Activated gamma-delta T cell treated with anti-CD3 and anti-CD28 coated beads, Interleukin-2, amount 50 U/mL, for 16 hours (primary cell): ENCODE data around the gene PC.
"Not testable (repeated sequence)": the region's sequence is repeated elsewhere in the genome, so short reads cannot be mapped to it uniquely, and the experiment has no call there.

Source experiments
- DNase-seq: peaks from one replicate; pipeline ENCODE4 v3.0.0-alpha.2; 2020; ENCODE audit warnings: low read depth

PC gene

DNA sequence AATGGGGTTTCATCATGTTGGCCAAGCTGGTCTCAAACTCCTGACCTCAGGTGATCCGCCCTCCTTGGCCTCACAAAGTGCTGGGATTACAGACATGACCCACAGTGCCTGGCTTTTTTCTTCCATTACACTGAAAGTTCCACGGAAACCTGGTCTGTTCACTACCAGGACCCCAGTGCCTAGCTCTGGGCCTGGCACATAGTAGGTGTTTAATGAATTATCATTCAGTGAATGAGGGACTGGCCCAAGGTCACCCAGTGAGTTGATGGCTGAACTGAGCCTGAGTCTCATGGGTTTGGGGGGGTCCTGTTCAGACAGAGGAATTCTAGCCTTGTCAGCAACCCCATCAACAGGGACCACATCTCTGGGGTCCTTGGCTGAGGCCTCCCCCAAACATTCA lies 20.0 kb upstream of the PC start:
- DNase-seq, result no peak

DNA sequence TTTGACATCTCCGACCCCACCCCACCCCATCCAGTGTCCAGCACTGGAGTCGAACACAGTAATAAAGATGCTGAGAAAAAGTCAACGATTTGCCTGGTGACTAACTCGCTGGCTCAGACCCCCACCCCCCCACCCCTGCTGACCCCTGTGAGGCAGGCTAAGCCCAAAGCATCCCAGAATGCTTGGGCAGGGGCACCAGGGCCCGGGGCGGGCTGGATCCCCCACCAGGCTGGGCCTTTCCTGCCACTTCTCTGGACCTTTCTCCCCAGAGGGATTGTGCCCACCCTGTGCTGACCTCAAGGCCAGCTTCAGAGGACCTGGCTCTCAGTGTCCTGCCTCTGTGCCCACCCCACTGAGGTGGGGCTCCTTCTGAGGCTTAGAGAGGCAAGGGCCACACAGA lies 18.7 kb upstream of the PC start:
- DNase-seq, result no peak

DNA sequence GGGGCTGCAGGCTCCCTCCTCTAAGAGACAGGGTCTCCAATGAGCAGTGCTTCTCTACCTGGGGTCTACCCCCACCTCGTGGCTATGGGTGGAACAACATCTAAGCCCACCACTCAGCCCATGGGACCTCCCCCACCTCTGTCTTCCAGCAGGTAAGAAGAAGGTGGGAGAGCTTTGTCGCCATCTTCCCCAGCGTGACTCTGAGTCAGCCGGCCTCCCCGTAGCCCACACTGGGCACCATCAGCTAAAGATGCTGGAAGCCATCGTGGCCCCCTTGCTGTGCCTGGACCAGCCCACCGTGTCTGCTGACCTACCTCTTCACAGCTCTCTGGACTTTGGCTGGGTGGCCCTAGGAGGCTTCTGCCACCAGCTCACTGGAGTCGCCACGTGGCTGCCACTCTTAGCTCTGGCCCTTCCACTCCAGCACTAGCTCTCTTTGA lies 17.9 kb upstream of the PC start:
- DNase-seq, result no peak

DNA sequence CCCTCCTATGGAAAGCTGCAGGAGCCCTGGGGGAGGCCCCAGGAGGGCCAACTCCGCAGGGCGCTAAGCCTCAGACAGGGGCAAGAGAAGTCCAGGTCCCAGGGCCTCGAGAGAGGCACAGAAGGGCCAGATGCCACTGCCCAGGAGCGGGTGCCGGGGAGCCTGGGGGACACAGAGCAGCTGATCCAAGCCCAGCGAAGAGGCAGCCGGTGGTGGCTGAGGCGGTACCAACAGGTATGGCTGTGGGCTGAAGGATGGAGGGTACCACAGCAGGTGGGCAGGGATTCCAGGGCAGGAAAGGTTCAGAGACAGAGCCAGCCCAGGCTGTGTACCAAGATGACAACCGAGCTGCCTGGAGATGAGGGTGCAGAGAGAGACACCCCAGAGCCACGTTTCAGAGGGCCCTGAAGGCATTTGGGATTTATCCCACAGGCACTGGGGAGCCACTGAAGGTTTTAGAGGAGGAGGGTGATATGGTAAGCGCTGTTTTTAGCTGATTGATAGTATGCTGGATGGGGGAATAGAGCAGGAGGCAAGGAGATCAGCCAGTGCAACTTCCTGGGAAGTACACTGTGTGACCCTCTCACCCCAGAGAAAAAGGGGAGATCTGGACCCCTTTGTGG lies 17.3 kb upstream of the PC start:
- no peak for DNase-seq

DNA sequence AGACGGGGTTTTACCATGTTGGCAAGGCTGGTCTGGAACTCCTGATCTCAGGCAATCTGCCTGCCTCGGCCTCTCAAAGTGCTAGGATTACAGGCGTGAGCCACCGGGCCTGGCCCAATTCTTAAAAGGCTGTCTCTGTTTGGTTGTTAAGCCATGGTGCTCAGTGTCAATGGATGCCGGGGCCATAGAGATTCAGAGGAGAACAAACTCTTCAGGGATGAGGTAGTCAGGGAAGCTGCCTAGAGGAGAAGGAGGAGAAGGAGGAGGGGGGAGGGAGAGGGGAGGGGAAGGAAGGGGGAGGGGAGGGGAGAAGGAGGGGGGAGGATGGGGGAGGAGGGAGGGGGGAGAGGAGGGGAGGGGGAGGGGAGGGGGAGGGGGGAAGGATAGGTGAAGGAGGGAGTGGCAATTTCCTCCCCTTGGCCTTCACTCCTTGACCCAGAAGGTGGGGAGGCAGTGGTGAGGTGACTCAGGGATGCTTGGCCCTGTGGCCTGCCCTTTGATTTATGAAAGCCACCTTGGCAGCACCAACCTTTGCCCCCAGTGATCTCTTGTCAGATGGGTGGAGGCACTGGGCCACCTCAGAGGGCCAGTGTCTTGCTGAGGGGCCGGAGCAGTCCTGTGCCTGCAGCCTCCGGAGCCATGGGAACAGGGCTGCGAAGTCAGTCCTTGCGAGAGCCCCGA lies 16.7 kb upstream of the PC start, which contains the start of gene C11orf86:
C11orf86 (plus strand) TSS at position 581 of the 681 bp plus-strand sequence; CDS start at position 640, 59 bp downstream.
- no peak for DNase-seq

DNA sequence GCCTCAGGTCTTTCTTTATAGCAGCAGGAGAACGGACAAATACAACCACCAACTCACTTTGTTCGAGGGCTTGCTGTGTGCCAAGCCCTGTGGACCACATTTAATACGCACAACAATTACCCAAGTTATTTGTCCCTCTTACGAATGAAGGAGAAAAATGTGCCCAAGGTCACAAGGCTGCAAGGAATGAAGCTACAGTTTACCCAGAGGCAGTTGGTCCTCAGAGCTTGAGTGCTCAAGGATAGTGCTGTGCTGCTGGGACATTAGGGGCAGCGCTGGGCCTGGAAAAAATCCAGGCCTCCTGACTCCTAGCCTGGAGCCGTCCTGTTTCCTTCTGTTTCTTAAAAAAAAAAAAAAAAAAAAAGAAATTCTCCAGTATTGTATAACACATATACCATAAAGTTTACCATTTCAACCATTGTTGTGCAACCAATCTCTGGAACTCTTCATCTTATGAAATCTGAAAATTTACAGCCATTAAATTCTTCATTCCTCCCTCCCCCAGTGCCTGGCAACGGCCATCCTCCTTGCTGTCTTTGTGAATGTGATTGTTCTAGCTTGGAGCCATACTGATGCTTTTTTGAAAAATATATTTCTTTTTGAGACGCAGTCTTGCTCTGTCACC lies 15.9 kb upstream of the PC start:
- DNase-seq, result no peak

DNA sequence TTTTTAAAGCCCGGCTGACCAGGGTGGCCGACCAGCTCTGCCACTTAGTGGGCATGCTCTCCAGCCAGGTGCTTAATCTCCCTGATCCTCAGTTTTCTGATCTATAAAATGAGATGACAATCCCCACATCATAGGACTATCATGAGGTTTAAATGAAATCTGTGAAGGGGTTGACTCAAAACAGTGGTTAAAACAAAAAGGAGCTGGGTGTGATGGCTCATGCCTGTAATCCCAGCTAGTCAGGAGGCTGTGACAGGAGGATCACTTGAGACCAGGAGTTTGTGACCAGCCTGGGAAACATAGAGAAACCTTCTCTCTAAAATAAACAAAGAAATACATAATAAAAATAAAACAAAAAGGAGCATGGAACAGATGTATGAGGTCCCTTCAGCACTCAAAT lies 13.3 kb upstream of the PC start:
- DNase-seq, result no peak

DNA sequence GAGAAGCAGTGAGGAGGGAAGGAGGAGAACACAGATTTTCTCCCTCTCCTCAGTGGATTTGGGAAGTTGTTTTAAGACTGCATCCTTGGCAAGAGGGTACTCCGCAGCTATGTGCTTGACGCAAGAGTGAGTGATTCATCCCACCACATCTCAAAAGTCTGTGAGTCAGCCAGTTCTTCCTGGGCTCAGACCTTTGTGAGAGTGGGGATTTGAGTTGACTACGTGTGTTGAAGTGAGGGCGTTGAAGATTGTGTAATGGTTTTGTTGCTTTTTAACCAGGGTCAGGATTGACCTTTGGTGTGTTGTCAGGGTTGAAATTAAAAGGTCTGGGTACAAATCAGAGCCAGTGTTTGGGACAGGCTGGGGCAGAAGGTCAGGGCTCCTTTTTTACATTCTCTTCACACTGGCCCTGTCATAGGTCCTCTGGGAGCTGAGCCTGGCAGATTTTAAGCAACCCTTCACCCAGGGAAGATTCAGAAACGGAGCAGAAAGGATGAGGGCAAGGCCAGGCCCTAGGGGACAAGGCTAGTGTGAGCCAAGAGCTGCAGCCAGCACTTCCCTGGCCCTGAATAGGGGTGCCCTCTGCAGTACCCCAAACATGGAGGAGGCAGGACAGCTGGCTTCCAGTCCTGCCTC lies 12.7 kb upstream of the PC start:
- DNase-seq, result no peak

DNA sequence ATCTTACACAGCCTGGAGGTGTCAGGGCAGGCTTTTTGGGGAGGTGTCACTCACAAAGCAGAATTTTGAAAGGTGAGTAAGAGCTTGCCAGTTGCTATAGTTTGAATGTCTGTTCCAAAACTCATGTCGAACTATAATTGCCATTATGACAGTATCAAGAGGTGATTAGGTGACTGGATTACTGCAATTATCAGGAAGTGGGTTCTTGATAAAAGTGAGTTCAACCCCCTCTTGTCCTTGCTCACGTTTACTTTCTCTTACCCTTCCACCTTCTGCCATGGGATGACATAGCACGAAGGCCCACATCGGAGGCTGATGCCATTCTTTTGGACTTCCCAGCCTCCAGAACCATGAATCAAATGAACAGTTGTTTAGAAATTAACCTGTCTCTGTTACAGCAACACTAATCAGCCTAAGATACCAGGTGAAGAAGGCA lies 12.2 kb upstream of the PC start:
- no peak for DNase-seq

DNA sequence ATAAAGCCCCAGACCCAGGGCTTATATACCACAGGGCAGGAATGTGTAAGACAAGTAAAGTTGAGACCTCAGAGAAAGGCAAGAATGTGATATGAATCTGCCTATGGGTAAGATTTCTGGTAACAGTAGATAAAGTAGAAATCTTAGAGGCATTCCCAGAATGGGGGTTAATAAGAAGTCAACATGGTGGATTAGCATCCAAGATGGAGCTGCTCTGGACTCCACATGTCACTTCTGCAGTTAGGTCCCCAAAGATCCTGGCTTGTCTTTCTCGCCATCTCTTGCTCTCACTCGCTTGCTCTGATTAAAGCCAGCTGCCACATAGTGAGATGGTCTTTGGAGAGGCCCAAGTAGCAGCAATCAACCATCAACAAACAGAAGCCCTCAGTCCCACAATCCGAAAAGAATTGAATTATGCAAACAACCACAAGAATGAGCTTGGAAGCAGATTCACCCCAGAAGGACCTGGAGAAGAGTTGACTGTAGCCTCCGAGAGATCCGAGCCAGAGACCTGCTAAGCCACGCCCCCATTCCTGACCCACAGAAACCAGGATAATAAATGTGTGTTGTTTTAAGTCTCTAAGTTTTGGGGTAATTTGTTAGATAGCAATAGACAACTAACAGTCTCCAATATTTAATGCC lies 11.5 kb upstream of the PC start:
- DNase-seq, result no peak

DNA sequence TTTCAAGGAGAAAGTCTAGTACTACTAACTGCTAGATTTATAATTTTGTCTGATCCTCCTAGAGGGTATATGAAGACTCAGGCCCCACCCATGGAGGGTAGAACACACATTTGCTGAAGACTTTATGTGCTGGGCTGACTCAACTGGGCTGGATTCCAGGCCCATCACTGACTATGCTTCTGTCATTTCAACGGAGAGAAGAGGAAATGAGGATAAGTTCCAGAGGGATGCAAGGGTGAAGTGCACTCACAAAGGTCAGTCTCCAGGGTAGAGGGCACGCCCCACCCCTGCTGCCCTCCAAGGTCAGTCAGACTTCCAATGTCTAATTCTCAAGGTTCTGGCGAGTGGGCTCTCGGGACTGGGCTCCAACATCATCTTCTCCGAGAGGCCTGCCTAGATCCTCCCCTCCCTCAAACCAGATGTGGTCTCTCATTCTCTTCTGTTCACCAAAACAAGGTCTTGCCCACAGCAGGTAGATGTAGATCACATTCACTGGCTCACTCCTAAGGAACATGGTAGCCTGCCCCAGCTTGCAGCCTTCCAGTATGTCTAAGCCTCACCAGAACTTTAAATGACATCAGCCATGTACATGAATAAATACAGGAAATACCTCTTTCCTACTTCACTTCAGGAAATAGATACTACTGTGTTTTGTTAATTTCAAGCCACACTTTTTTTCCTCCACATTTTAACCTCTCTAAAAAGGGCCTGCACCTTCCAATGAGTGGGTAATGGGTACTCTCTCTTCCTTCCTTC lies 9.7 kb upstream of the PC start:
- no peak for DNase-seq

DNA sequence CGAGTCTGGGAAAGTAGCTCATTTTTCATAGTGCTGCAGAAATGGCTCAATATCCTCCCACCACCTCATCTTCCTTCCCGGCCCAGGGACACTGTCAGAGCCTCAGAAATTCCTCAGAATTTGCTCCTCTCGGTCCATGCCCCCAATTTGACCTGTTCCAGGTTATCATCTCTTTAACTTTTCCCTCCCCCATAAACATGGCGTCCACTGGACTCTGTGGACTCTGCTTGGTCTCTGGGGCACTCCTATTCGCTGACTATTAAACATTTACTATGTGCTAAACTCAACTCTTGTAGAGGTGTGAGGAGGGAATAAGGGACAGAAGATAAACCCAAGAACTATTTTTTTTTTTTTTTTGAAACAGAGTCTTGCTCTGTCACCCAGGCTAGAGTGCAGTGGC lies 8.2 kb upstream of the PC start:
- DNase-seq, result no peak

DNA sequence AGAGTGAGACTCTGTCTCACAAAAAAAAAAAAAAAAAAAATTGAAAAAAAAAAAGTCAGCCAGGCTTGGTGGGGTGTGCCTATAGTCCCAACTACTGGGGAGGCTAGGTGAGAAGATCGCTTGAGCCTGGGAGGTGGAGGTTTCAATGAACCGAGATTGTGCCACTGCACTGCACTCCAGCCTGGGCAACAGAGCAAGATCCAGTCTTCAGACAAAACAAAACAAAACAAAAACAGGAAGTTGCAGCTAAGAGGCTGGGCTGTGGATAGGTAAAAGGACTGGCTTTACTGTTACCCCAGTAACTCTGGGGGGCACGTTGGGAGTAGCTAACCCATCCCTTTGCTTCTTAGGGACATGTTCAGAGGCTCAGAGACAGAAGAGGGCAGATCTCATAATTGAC lies 6.3 kb upstream of the PC start:
- DNase-seq, result no peak

DNA sequence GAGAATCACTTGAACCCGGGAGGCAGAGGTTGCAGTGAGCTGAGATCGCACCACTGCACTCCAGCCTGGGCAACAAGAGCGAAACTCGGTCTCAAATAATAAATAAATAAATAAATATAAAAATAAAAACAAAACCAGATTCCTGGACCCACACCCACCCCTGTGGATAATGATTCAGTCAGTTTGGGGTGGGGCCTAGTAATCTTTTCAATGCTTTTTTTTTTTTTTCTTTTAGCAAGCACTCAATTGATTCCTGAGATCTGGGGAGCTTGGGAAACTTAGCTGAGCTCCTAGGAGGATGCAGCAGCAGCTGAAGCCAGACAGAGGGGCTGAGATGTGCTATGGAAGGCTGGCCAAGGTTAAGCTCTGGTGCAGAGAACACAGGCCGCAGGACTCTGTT lies 4.6 kb upstream of the PC start:
- DNase-seq, result no peak

DNA sequence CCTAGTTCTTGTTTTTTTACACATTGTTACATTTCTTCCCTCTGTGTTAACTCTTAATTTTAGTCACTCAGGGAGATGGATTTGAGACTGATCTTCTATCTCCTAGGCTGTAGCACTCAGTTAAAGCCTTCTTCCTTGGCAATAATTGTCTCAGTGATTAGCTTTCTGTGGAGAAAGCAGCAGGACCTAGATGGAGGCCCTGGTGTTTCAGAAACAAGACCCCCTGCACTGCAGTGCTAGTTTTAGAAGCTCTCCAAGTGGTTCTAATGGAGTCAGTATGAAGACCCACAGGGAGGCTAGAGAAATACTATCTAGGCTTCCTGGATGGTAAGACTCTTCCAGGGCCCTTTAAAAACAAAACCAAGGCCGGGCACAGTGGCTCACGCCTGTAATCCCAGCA lies 4.1 kb upstream of the PC start:
- no peak for DNase-seq

DNA sequence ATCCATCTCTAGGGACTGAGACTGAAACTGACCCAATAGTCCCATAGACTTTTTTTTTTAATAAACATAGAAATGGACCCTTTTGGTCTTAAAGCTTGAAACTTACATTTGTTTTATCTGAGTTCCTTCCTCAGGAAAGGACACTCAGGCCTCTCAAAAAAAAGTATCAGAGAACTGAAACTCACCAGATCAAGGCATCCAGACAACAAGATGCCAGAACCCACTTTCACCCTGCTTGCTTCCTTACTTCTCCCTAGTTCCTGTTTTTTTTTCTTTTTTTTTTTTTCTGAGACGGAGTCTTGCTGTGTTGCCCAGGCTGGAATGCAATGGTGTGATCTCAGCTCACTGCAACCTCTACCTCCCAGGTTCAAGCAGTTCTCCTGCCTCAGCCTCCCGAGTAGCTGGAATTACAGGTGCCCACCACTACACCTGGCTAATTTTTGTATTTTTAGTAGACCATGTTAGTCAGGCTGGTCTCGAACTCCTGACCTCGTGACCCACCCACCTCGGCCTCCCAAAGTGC lies 3.6 kb upstream of the PC start:
- not testable (repeated sequence) for DNase-seq

DNA sequence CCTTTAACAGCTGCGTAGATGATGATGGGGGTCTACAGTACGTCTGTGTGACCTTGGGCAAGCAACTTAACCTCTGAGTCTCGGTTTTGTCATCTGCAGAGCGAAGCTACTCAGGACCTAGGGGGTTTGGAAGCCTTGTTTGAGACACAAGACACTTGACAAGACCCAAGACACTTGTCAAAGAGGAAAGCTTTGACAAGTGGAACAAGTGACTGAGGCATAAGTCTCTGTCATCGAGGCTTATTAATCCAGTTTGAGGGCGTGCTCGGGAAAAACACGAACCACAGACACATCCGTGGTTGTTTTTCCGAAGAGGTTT lies 732 bp upstream of the PC start:
- no peak for DNase-seq

DNA sequence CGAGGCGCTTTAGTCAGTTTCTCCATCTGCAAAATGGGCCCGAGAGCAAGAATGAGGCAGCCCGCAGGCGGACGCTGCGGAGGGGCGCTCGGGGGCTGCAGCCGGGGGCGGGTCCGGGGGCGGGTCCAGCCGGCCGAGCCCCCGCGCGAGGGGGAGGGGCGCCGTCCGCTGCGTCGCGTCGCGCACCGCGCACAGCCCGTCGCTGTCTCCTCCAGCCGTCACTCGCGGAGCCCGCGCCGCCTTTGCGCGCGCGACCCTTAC lies 282 bp downstream of the PC start:
- no peak for DNase-seq

DNA sequence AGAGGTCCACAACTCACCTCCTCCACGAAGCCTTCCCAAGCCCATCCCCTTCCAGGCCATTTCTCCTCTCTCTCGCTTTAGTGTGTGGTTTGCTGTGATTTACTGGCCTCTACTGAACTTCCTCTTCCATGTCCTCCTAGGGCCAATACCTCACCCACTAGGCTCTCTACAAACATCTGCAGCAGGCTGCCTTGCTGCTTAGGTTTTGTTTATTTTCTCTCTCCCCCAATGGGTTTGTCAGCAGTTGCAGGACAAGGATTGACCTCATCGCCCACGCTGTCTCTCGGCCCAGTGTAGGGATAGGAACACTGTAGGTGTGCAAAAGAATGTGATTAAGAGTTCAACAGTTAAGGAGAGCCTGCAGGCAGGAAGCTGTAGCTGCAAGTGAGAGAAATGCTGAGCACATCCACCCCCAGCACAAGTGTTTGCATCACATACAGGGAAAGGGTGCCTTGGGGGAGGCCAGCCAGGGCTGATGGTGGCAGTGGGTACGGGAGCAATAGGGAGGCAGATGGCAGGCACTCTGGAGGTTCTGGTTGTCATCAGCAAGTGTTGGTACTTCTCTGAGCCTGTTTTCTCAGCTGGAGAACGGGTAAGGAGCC lies 1.4 kb downstream of the PC start:
- DNase-seq, result no peak

DNA sequence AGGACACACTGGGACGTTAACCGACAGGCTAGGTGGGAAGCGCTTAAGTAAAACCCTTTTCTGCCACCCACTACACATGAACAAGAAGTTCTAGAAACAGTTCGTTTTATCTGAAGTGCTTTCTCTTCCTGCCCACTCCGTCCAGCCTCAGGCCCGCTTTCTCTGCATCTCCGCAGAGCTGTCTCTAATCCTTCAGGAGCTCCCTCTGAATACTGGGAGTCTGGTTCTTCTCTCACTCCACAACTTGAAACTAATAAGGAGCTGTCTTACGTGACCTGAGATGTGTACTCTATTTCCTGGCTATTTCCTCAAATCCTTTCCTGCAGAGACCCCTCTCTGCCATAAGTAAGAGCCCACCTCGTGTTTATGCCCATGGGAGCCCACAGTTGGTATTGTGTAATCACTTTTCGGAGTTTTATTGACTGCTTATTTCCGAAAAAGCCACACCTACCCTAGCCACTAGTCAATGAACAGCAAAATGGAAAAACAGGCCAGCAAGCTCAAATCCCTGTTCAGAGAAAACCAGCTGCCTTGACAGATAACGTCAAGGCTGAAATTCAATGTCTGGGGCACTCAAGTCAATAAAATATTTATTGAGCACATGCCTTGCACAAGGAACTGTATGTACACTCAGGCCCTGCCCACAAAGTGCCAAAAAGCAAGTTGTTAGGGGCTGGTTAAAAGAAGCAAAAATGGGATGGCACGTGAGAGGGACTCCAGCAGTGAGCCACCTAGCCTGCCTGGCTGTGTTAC lies 4.9 kb downstream of the PC start:
- no peak for DNase-seq

DNA sequence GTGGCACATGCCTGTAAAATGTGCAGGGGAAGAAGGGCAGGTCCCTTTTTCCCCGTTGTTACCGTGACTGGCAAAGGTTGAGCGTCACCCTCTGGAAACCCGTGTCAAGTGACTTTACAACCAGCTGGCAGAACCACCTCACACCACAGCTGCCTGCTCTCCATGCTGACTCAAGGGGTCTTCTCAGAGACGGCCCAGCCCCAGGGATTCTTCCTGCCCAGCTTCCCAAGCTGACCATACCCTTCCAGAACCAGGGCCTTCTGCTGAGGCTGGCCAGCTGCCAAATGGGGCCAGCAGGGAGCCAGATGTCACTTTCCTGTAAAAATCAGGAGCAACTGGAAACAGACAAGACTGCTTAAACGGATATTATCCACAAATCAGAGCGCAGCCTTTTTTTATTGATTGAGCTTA lies 6.3 kb downstream of the PC start:
- DNase-seq, result no peak
